Astrocyte (in vitro differentiated cells and primary cell): ENCODE measurements around the gene LRMDA. TPM values are rescaled to one million over a fixed set of nuclear protein-coding genes. Genes with fewer than 3 reads are reported as not detected.

Experiments
- DNase-seq: peaks from one replicate; pipeline ENCODE4 v3.0.0-alpha.2; 2010; ENCODE audit warnings: low read depth
- FAIRE-seq: peaks from 2 replicates; lab custom pipeline; 2011; peaks lifted over from hg19 to GRCh38; lab: Jason Lieb, UNC
- H2AFZ ChIP-seq: 2 replicates; pipeline ENCODE4 v1.6.0; 2012; ENCODE audit warnings: low read depth, low read length, inconsistent platforms
- H3K27ac ChIP-seq: 2 replicates; pipeline ENCODE4 v1.5.1; 2011; ENCODE audit warnings: low read depth, low read length, inconsistent platforms
- H3K27me3 ChIP-seq: 2 replicates; pipeline ENCODE4 v1.6.0; 2011; ENCODE audit warnings: low read length, inconsistent platforms; ENCODE audit not compliant: insufficient read depth
- H3K36me3 ChIP-seq: 2 replicates; pipeline ENCODE4 v1.5.1; 2011; ENCODE audit warnings: low read length, inconsistent platforms; ENCODE audit not compliant: insufficient read depth
- H3K4me1 ChIP-seq: 2 replicates; pipeline ENCODE4 v1.5.1; 2011; ENCODE audit warnings: low read length, inconsistent platforms; ENCODE audit not compliant: insufficient read depth
- H3K4me2 ChIP-seq: 2 replicates; pipeline ENCODE4 v1.6.0; 2012; ENCODE audit warnings: low read length, inconsistent platforms
- H3K4me3 ChIP-seq: 2 replicates; pipeline ENCODE4 v1.5.1; 2011; ENCODE audit warnings: low read depth, mild to moderate bottlenecking, low read length, inconsistent platforms; ENCODE audit not compliant: insufficient read depth
- H3K79me2 ChIP-seq: 2 replicates; pipeline ENCODE4 v1.6.0; 2012; ENCODE audit warnings: mild to moderate bottlenecking, low read length, inconsistent platforms; ENCODE audit not compliant: insufficient read depth
- H3K9ac ChIP-seq: 2 replicates; pipeline ENCODE4 v1.6.0; 2012; ENCODE audit warnings: mild to moderate bottlenecking, low read length, inconsistent platforms
- H3K9me3 ChIP-seq: 2 replicates; pipeline ENCODE4 v1.5.1; 2012; ENCODE audit warnings: low read depth, mild to moderate bottlenecking, low read length, inconsistent platforms; ENCODE audit not compliant: insufficient read depth
- H4K20me1 ChIP-seq: 2 replicates; pipeline ENCODE4 v1.6.0; 2012; ENCODE audit warnings: low read length, inconsistent platforms; ENCODE audit not compliant: insufficient read depth
- H3K27ac Mint-ChIP-seq: one replicate; pipeline ENCODE4 v1.8.0; 2021; ENCODE audit warnings: mild to moderate bottlenecking, mixed read lengths; ENCODE audit not compliant: unreplicated experiment
- H3K27me3 Mint-ChIP-seq: one replicate; pipeline ENCODE4 v1.8.0; 2021; ENCODE audit warnings: low read depth, mixed read lengths; ENCODE audit not compliant: unreplicated experiment
- H3K36me3 Mint-ChIP-seq: one replicate; pipeline ENCODE4 v1.8.0; 2021; ENCODE audit warnings: low read depth, mixed read lengths; ENCODE audit not compliant: unreplicated experiment
- H3K4me1 Mint-ChIP-seq: one replicate; pipeline ENCODE4 v1.8.0; 2021; ENCODE audit warnings: low read depth, mixed read lengths; ENCODE audit not compliant: unreplicated experiment
- H3K4me3 Mint-ChIP-seq: one replicate; pipeline ENCODE4 v1.8.0; 2021; ENCODE audit warnings: mild to moderate bottlenecking, moderate library complexity, mixed read lengths; ENCODE audit not compliant: unreplicated experiment
- H3K9me3 Mint-ChIP-seq: one replicate; pipeline ENCODE4 v1.8.0; 2021; ENCODE audit warnings: mild to moderate bottlenecking, mixed read lengths; ENCODE audit not compliant: unreplicated experiment
- CTCF ChIP-seq: IDR thresholded peaks from 2 replicates; pipeline ENCODE4 v1.5.1; 2011; ENCODE audit warnings: low read depth, mild to moderate bottlenecking, inconsistent platforms, low read length, moderate library complexity; ENCODE audit not compliant: insufficient read depth
- EZH2 ChIP-seq: IDR thresholded peaks from 2 replicates; pipeline ENCODE4 v1.6.1; 2012; ENCODE audit warnings: mild to moderate bottlenecking, low read length, inconsistent platforms; ENCODE audit not compliant: insufficient read depth
- total RNA-seq: library from RNA; stranded (reverse); gene quantifications from 2 replicates; pipeline ENCODE4 v1.2.1, GENCODE V29; 2021

The LRMDA gene
- total RNA-seq, 1 donor from 2014 or later, result 2.7 TPM

GRCh38 chr10:75499556-75500160 lies 68.2 kb downstream of the LRMDA start:
- Mint-ChIP-seq H3K4me1 (no peaks in the 10 kb centered on the region), H3K4me3 (no peak overlapping the region), H3K27ac (no peak overlapping the region), H3K27me3 (peaks cover 39% of the 10 kb centered on the region), H3K9me3 (peaks cover under 1% of the 10 kb centered on the region), H3K36me3 (no peaks in the 10 kb centered on the region)
- no peak overlapping the region for H3K4me2 ChIP-seq
- no peak for DNase-seq
- no peaks in the 10 kb centered on the region for H3K4me1 ChIP-seq
- H3K27me3 ChIP-seq, result peaks cover 9% of the 10 kb centered on the region
- no peaks in the 10 kb centered on the region for H4K20me1 ChIP-seq
- TF ChIP-seq EZH2 (no peak), CTCF (no peak)
- no peaks in the 10 kb centered on the region for H3K79me2 ChIP-seq
- no peak overlapping the region for H3K9ac ChIP-seq
- H2AFZ ChIP-seq, result no peak overlapping the region
- H3K4me3 ChIP-seq, result no peak overlapping the region
- no peak for FAIRE-seq
- H3K27ac ChIP-seq, result no peak overlapping the region
- no peaks in the 10 kb centered on the region for H3K36me3 ChIP-seq
- H3K9me3 ChIP-seq, result no peaks in the 10 kb centered on the region

- no peaks in the 10 kb centered on the region for H3K4me1 ChIP-seq
- H2AFZ ChIP-seq, result no peak overlapping the region
- no peak overlapping the region for H3K4me2 ChIP-seq
- no peaks in the 10 kb centered on the region for H3K9me3 ChIP-seq
- H3K27me3 ChIP-seq, result peaks cover 4% of the 10 kb centered on the region
- H3K4me3 ChIP-seq, result no peak overlapping the region
- no peaks in the 10 kb centered on the region for H3K36me3 Mint-ChIP-seq
- H3K36me3 ChIP-seq, result no peaks in the 10 kb centered on the region
- no peaks in the 10 kb centered on the region for H4K20me1 ChIP-seq
- no peak overlapping the region for H3K27ac ChIP-seq
- no peak overlapping the region for H3K4me3 Mint-ChIP-seq
- no peak overlapping the region for H3K9ac ChIP-seq
- no peak for DNase-seq
- no peak for FAIRE-seq
- peaks cover 5% of the 10 kb centered on the region for H3K9me3 Mint-ChIP-seq
- peaks cover 46% of the 10 kb centered on the region for H3K27me3 Mint-ChIP-seq
- H3K79me2 ChIP-seq, result no peaks in the 10 kb centered on the region
- no peaks in the 10 kb centered on the region for H3K4me1 Mint-ChIP-seq
- TF ChIP-seq EZH2 (no peak), CTCF (no peak)
- H3K27ac Mint-ChIP-seq, result no peak overlapping the region
Measured at GRCh38 chr10:75502389-75502788, 71.0 kb downstream of the LRMDA start.

- Histone ChIP-seq H3K9me3 (no peaks in the 10 kb centered on the region), H2AFZ (no peak overlapping the region), H3K27ac (no peak overlapping the region), H4K20me1 (no peaks in the 10 kb centered on the region), H3K27me3 (peaks cover 4% of the 10 kb centered on the region), H3K4me1 (peaks cover 1% of the 10 kb centered on the region), H3K79me2 (no peaks in the 10 kb centered on the region), H3K9ac (no peak overlapping the region), H3K4me3 (no peak overlapping the region), H3K36me3 (no peaks in the 10 kb centered on the region), H3K4me2 (no peak overlapping the region)
- Mint-ChIP-seq H3K27ac (no peak overlapping the region), H3K9me3 (peaks cover 5% of the 10 kb centered on the region), H3K27me3 (peaks cover 46% of the 10 kb centered on the region), H3K4me1 (no peaks in the 10 kb centered on the region), H3K4me3 (no peak overlapping the region), H3K36me3 (no peaks in the 10 kb centered on the region)
- no peak for FAIRE-seq
- no peak for TF ChIP-seq CTCF
- TF ChIP-seq EZH2, result no peak
- DNase-seq, result no peak
Measured at GRCh38 chr10:75502838-75503237, 71.4 kb downstream of the LRMDA start.
